Panc1 (cell line): Measurements from ENCODE around the gene MTURN. TPM values are rescaled to one million over a fixed set of nuclear protein-coding genes. Genes with fewer than 3 reads are reported as not detected.

Source experiments
- ATAC-seq: fragments of 200-7000 bp; cut with Tn5 transposase; 2 replicates; pipeline ENCODE4 v1.9.1; 2020; ENCODE audit warnings: mild to moderate bottlenecking, moderate library complexity
- BruUV-seq: library from RNA; stranded (reverse); fragments of 400-500 nt; replicated peaks from 2 replicates; lab custom pipeline; 2021; lab: Mats Ljungman, UMichigan
- CTCF ChIA-PET: fragments of 300-600 bp; sonication (Branson Sonifier 250); formaldehyde crosslinking; loops from one replicate; lab custom pipeline; 2022; ENCODE audit warnings: antibody characterized with exemption; lab: Charles Lee
- POLR2A ChIA-PET: fragments of 300-600 bp; sonication (Branson Sonifier 250); formaldehyde crosslinking; loops from one replicate; lab custom pipeline; 2022; ENCODE audit warnings: antibody characterized with exemption; lab: Charles Lee
- DNase-seq: peaks from one replicate; pipeline ENCODE4 v3.0.0-alpha.2; 2010; ENCODE audit warnings: low read depth, low spot score
- H3K27ac ChIP-seq: 2 replicates; pipeline ENCODE4 v1.5.1; 2011; ENCODE audit warnings: mild to moderate bottlenecking, low read length, inconsistent platforms
- H3K27me3 ChIP-seq: fragments of 200-500 bp; sonication (Bioruptor generic); 2 replicates; pipeline ENCODE4 v1.6.0; 2014; ENCODE audit warnings: low read length, inconsistent platforms; ENCODE audit not compliant: control insufficient read depth, insufficient read depth
- H3K36me3 ChIP-seq: fragments of 200-500 bp; sonication (Bioruptor generic); 2 replicates; pipeline ENCODE4 v1.5.1; 2014; ENCODE audit warnings: inconsistent platforms, mild to moderate bottlenecking, low read length, moderate library complexity; ENCODE audit not compliant: control insufficient read depth, insufficient read depth
- H3K4me1 ChIP-seq: 2 replicates; pipeline ENCODE4 v1.5.1; 2011; ENCODE audit warnings: inconsistent platforms, mild to moderate bottlenecking, low read length, moderate library complexity; ENCODE audit not compliant: control insufficient read depth, insufficient read depth
- H3K4me3 ChIP-seq, 2 experiments: 2 replicates each; pipeline ENCODE4 v1.5.1; 2011 to 2012; ENCODE audit warnings: low read depth in 2 of 2, low read length in 2 of 2, mild to moderate bottlenecking in 2 of 2, inconsistent platforms in 1 of 2, moderate library complexity in 1 of 2
- H3K9me3 ChIP-seq: fragments of 200-500 bp; sonication (Bioruptor generic); 2 replicates; pipeline ENCODE4 v1.5.1; 2014; ENCODE audit warnings: low read depth, mild to moderate bottlenecking, inconsistent platforms, low read length, moderate library complexity; ENCODE audit not compliant: control insufficient read depth, insufficient read depth
- CTCF ChIP-seq: fragments of 450-650 bp; IDR thresholded peaks from 2 replicates; pipeline ENCODE4 v1.5.1; 2017; ENCODE audit warnings: mild to moderate bottlenecking
- POLR2AphosphoS5 ChIP-seq: IDR thresholded peaks from 2 replicates; pipeline ENCODE4 v1.6.1; 2012; ENCODE audit warnings: mild to moderate bottlenecking, low read depth, low read length, moderate library complexity
- REST ChIP-seq, 2 experiments: IDR thresholded peaks; 2 replicates each; pipeline ENCODE4 v1.6.1; 2011 to 2012; ENCODE audit warnings: low read depth in 2 of 2, control low read depth in 1 of 2, low read length in 1 of 2, mild to moderate bottlenecking in 1 of 2, moderate library complexity in 1 of 2; ENCODE audit not compliant: insufficient read depth in 1 of 2
- SIN3A ChIP-seq: IDR thresholded peaks from 2 replicates; pipeline ENCODE4 v1.6.1; 2012; ENCODE audit warnings: low read depth, mild to moderate bottlenecking, low read length, moderate library complexity, borderline replicate concordance; ENCODE audit not compliant: insufficient read depth
- TCF7L2 ChIP-seq: IDR thresholded peaks from 2 replicates; pipeline ENCODE4 v1.6.1; 2011; ENCODE audit warnings: mild to moderate bottlenecking, low read depth, low read length, inconsistent platforms
- in situ Hi-C: cut with HindIII; loops from 2 replicates; pipeline ENCODE4 v1.10.0; 2016; ENCODE audit warnings: low sequenced_read_pairs, low pct_unique_long_range_greater_than_20kb
- intact Hi-C: fragments of 100-400 bp; cut with micrococcal nuclease; formaldehyde crosslinking; loops from one replicate; pipeline ENCODE4 v1.10.0; 2022; ENCODE audit not compliant: unreplicated experiment
- total RNA-seq: library from RNA; stranded (reverse); gene quantifications from one replicate; pipeline ENCODE4 v1.2.1, GENCODE V29; 2021; ENCODE audit not compliant: unreplicated experiment

Gene MTURN
- total RNA-seq, 1 experiment from 2014 or later, result 1.2 TPM

- POLR2A ChIA-PET, result no interaction called here
- DNase-seq (no peak), ATAC-seq (no peak)
- BruUV-seq, result no TSS peak
- no peaks in the 10 kb centered on the region for H3K36me3 ChIP-seq
- no peak overlapping the region for H3K27ac ChIP-seq
- no peaks in the 10 kb centered on the region for H3K27me3 ChIP-seq
- CTCF ChIA-PET, result no interaction called here
- TF ChIP-seq SIN3A, result no peak
- intact Hi-C loops, result no loop called here
- no peak overlapping the region for H3K4me3 ChIP-seq
- in situ Hi-C loops, result no loop called here
- no peaks in the 10 kb centered on the region for H3K4me1 ChIP-seq
- no peaks in the 10 kb centered on the region for H3K9me3 ChIP-seq
These were observed 47.4 kb upstream of the MTURN start for GRCh38 chr7:30087371-30087770.

GRCh38 chr7:30088362-30088761, 46.4 kb upstream of the MTURN start:
- no peaks in the 10 kb centered on the region for H3K4me1 ChIP-seq
- BruUV-seq, result no TSS peak
- POLR2A ChIA-PET, result interaction anchor here (0.6 kb wide), 1 partner anchor 436 kb away, joined by 3 read pairs; no protein-coding TSS in a partner anchor
- ATAC-seq (no peak), DNase-seq (no peak)
- CTCF ChIA-PET, result no interaction called here
- TF ChIP-seq SIN3A (no peak), POLR2AphosphoS5 (no peak), REST (IDR thresholded peaks at IDR 0.05; ENCODE audit: insufficient read depth in 1 of 2, low read depth in 2 of 2, low read length in 1 of 2) (no peak), CTCF (no peak), TCF7L2 (no peak)
- no peaks in the 10 kb centered on the region for H3K9me3 ChIP-seq
- in situ Hi-C loops, result no loop called here
- no peaks in the 10 kb centered on the region for H3K36me3 ChIP-seq
- no peak overlapping the region for H3K4me3 ChIP-seq
- no peak overlapping the region for H3K27ac ChIP-seq
- intact Hi-C loops, result no loop called here
- no peaks in the 10 kb centered on the region for H3K27me3 ChIP-seq

GRCh38 chr7:30090111-30090510, 44.7 kb upstream of the MTURN start:
- TF ChIP-seq CTCF (no peak), TCF7L2 (no peak), POLR2AphosphoS5 (no peak), SIN3A (no peak), REST (IDR thresholded peaks at IDR 0.05; ENCODE audit: insufficient read depth in 1 of 2, low read depth in 2 of 2, low read length in 1 of 2) (no peak)
- Histone ChIP-seq H3K27ac (no peak overlapping the region), H3K36me3 (no peaks in the 10 kb centered on the region), H3K27me3 (no peaks in the 10 kb centered on the region), H3K4me1 (no peaks in the 10 kb centered on the region), H3K9me3 (no peaks in the 10 kb centered on the region), H3K4me3 (no peak overlapping the region)
- DNase-seq (no peak), ATAC-seq (no peak)
- in situ Hi-C loops (no loop called here), intact Hi-C loops (no loop called here)
- CTCF ChIA-PET, result no interaction called here
- no TSS peak for BruUV-seq
- POLR2A ChIA-PET, result no interaction called here
